GM12874 (cell line): ENCODE results near the gene COL10A1.

Experiments
- CTCF ChIP-seq: IDR thresholded peaks from 2 replicates; pipeline ENCODE4 v1.5.1; 2011; ENCODE audit warnings: low read depth, mild to moderate bottlenecking, control low read depth, low read length, moderate library complexity; ENCODE audit not compliant: insufficient read depth

The COL10A1 gene

GRCh38 chr6:116120430-116120829, 5.5 kb downstream of the COL10A1 start:
- TF ChIP-seq CTCF: no peak

- TF ChIP-seq CTCF: no peak
Measured at GRCh38 chr6:116118608-116119007, 7.3 kb downstream of the COL10A1 start.

GRCh38 chr6:116115781-116116180, 10.2 kb downstream of the COL10A1 start:
- no peak for TF ChIP-seq CTCF

- no peak for TF ChIP-seq CTCF
Measured at GRCh38 chr6:116113386-116113785, 12.5 kb downstream of the COL10A1 start.

- peak; percentile 75 for TF ChIP-seq CTCF
Measured at GRCh38 chr6:116111552-116112528, 14.1 kb downstream of the COL10A1 start.

GRCh38 chr6:116108836-116109235, 17.1 kb downstream of the COL10A1 start:
- no peak for TF ChIP-seq CTCF

GRCh38 chr6:116106146-116106545, 19.8 kb downstream of the COL10A1 start:
- no peak for TF ChIP-seq CTCF
